ENCODE measurements around the gene SPAG4.

SPAG4 gene

DNA sequence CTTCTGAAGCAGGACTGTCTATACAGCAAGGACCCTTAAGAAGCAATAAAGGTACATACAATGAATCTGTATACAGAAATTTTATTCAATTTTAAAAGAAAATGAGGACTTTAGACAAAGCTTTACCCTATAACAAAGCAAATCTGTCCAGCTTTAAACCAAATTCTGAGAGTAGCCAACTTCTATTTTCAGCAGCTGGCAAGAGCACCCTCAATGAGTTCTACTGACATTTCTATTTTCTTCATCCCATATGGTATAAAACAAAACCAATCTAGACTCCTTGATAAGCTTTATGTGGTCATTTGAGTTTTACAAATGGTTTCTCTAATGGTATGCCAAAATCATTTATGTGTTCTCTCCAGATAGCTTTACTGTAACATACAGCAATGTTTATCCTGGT lies 36.3 kb downstream of the SPAG4 start:
- Histone ChIP-seq H3K9me3 (replicated peaks; ENCODE audit: insufficient read depth, low read length) (no peaks in the 10 kb centered on the region), H3K9ac (ENCODE audit: low read length) (no peak overlapping the region), H3K27ac (ENCODE audit: low read length) (no peak overlapping the region), H3K4me1 (ENCODE audit: low read length) (no peaks in the 10 kb centered on the region), H2AFZ (ENCODE audit: low read length) (no peak overlapping the region), H3F3A (ENCODE audit: insufficient read depth, low read length) (0 out of 2 replicates have a peak, but pooled peaks cover 6% of the 10 kb centered on the region), H3K4me2 (ENCODE audit: low read depth, low read length) (no peak overlapping the region), H3K27me3 (replicated peaks; ENCODE audit: insufficient read depth, low read length) (no peaks in the 10 kb centered on the region), H3K4me3 (ENCODE audit: low read length) (no peak overlapping the region), H3K36me3 (replicated peaks; ENCODE audit: insufficient read depth, low read length) (peaks cover 26% of the 10 kb centered on the region), H3K79me2 (ENCODE audit: low read length) (peaks cover 83% of the 10 kb centered on the region), H3K9me2 (replicated peaks; ENCODE audit: insufficient read depth, low read length) (no peaks in the 10 kb centered on the region), H4K20me1 (ENCODE audit: insufficient read depth, low read length) (peaks cover 37% of the 10 kb centered on the region)
- no peak for DNase-seq
- TF ChIP-seq EZH2 (optimal IDR thresholded peaks at IDR 0.05; ENCODE audit: low read depth, low read length) (no peak), EZH2phosphoT487 (IDR thresholded peaks at IDR 0.05; ENCODE audit: low read length) (no peak)
- TF ChIP-seq, protein P1, sequence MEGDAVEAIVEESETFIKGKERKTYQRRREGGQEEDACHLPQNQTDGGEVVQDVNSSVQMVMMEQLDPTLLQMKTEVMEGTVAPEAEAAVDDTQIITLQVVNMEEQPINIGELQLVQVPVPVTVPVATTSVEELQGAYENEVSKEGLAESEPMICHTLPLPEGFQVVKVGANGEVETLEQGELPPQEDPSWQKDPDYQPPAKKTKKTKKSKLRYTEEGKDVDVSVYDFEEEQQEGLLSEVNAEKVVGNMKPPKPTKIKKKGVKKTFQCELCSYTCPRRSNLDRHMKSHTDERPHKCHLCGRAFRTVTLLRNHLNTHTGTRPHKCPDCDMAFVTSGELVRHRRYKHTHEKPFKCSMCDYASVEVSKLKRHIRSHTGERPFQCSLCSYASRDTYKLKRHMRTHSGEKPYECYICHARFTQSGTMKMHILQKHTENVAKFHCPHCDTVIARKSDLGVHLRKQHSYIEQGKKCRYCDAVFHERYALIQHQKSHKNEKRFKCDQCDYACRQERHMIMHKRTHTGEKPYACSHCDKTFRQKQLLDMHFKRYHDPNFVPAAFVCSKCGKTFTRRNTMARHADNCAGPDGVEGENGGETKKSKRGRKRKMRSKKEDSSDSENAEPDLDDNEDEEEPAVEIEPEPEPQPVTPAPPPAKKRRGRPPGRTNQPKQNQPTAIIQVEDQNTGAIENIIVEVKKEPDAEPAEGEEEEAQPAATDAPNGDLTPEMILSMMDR (IDR thresholded peaks at IDR 0.05; ENCODE audit: low read length): no peak

DNA sequence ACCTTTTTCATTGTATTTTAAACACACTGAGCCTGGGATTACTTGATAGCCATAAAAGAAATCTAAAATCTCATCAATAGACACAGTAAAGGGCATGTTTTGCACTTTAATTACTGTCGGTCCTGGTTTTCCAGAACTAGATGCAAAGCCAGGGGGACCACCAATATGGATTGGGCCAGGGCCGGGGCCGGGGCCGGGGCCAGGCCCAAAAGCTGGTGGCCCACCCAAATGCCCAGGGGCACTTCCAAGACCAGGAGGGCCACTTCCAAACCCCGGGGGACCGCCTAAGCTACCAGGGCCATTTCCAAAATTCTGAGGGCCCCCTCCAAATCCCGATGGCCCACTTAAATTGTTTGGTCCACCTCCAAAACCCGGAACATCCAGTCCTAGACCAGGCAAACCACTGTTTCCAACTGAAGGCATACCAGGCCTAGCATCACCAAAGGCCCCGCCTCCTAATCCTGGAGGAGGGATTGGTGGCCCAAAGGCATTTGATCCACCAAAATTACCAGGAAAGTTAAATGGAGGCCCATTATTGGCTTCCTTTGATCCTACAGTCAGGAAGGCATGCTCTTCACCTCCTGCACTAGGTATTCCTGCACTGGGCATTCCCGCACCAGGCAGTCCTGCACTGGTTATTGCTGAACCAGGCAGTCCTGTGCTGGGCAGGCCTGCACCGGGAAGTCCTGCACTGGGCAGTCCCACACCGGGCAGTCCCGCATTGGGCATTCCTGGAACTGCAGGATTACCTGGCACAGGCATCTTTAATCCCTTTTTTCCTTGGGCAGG lies 37.2 kb downstream of the SPAG4 start:
- Histone ChIP-seq H3K4me2 (ENCODE audit: low read depth, low read length) (no peak overlapping the region), H3K9me3 (replicated peaks; ENCODE audit: insufficient read depth, low read length) (no peaks in the 10 kb centered on the region), H3K4me3 (ENCODE audit: low read length) (no peak overlapping the region), H3K79me2 (ENCODE audit: low read length) (peaks cover 87% of the 10 kb centered on the region), H4K20me1 (ENCODE audit: insufficient read depth, low read length) (peaks cover 44% of the 10 kb centered on the region), H3K4me1 (ENCODE audit: low read length) (no peaks in the 10 kb centered on the region), H3K27me3 (replicated peaks; ENCODE audit: insufficient read depth, low read length) (no peaks in the 10 kb centered on the region), H2AFZ (ENCODE audit: low read length) (no peak overlapping the region), H3K27ac (ENCODE audit: low read length) (no peak overlapping the region), H3K36me3 (replicated peaks; ENCODE audit: insufficient read depth, low read length) (peaks cover 30% of the 10 kb centered on the region), H3K9me2 (replicated peaks; ENCODE audit: insufficient read depth, low read length) (no peaks in the 10 kb centered on the region), H3F3A (ENCODE audit: insufficient read depth, low read length) (0 out of 2 replicates have a peak, but pooled peaks cover 6% of the 10 kb centered on the region), H3K9ac (ENCODE audit: low read length) (no peak overlapping the region)
- TF ChIP-seq, protein P1 (IDR thresholded peaks at IDR 0.05; ENCODE audit: low read length): no peak
- TF ChIP-seq EZH2phosphoT487 (IDR thresholded peaks at IDR 0.05; ENCODE audit: low read length): no peak
- no peak for TF ChIP-seq EZH2 (optimal IDR thresholded peaks at IDR 0.05; ENCODE audit: low read depth, low read length)
- no peak for DNase-seq

DNA sequence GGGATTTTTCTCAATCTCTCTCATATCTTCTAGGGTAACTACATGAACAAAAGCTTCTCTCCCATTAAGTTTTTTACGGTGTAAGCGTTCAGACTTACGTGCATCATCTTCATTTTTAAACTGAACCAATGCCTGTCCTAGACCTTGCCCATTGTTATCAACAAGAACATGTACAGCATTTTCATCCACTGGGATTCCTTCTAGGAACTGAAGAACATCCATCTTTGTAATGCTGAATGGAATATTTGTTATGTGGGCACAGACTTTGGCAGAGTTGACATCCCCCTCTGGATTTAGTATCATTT lies 37.8 kb downstream of the SPAG4 start:
- peaks cover 89% of the 10 kb centered on the region for H3K79me2 ChIP-seq (ENCODE audit: low read length)
- no peak overlapping the region for H3K9ac ChIP-seq (ENCODE audit: low read length)
- H3K9me2 ChIP-seq (replicated peaks; ENCODE audit: insufficient read depth, low read length): no peaks in the 10 kb centered on the region
- H3K4me2 ChIP-seq (ENCODE audit: low read depth, low read length): no peak overlapping the region
- H4K20me1 ChIP-seq (ENCODE audit: insufficient read depth, low read length): peaks cover 49% of the 10 kb centered on the region
- no peak for TF ChIP-seq EZH2 (optimal IDR thresholded peaks at IDR 0.05; ENCODE audit: low read depth, low read length)
- TF ChIP-seq EZH2phosphoT487 (IDR thresholded peaks at IDR 0.05; ENCODE audit: low read length): no peak
- TF ChIP-seq, protein P1 (IDR thresholded peaks at IDR 0.05; ENCODE audit: low read length): no peak
- no peak overlapping the region for H3K4me3 ChIP-seq (ENCODE audit: low read length)
- no peaks in the 10 kb centered on the region for H3K27me3 ChIP-seq (replicated peaks; ENCODE audit: insufficient read depth, low read length)
- no peaks in the 10 kb centered on the region for H3K4me1 ChIP-seq (ENCODE audit: low read length)
- no peaks in the 10 kb centered on the region for H3K9me3 ChIP-seq (replicated peaks; ENCODE audit: insufficient read depth, low read length)
- no peak overlapping the region for H3K27ac ChIP-seq (ENCODE audit: low read length)
- 0 out of 2 replicates have a peak, but pooled peaks cover 6% of the 10 kb centered on the region for H3F3A ChIP-seq (ENCODE audit: insufficient read depth, low read length)
- H2AFZ ChIP-seq (ENCODE audit: low read length): no peak overlapping the region
- no peak for DNase-seq
- H3K36me3 ChIP-seq (replicated peaks; ENCODE audit: insufficient read depth, low read length): peaks cover 30% of the 10 kb centered on the region
